ENCODE measurements around the gene MFF. TPM values are rescaled to one million over a fixed set of nuclear protein-coding genes. Genes with fewer than 3 reads are reported as not detected.

Gene MFF
- total and polyA plus RNA-seq, 2 donors (not counting 3 experiments of a cell fraction or from before 2014, with no cell fraction given), result 36.3 to 65.1 TPM

- POLR2A ChIA-PET, result no interaction called here
- no peaks in the 10 kb centered on the region for H3K36me3 ChIP-seq (ENCODE audit: control insufficient read depth in 2 of 2, extremely low read depth in 1 of 2, insufficient read depth in 2 of 2, low read length in 2 of 2)
- DNase-seq (ENCODE audit: low read depth, low spot score) (no peak), FAIRE-seq (no peak)
- intact Hi-C loops (cut with micrococcal nuclease) (no loop called here), dilution Hi-C loops (cut with MboI; ENCODE audit: extremely low pct_ligation_motif_present, low sequenced_read_pairs) (no loop called here)
- no peaks in the 10 kb centered on the region for H3K79me2 ChIP-seq (ENCODE audit: control insufficient read depth, insufficient read depth, low read length)
- H3K27me3 ChIP-seq (ENCODE audit: control insufficient read depth in 2 of 2, insufficient read depth in 2 of 2, low read length in 2 of 2), result peaks cover 0 to 2% of the 10 kb centered on the region in 2 experiments
- no peak overlapping the region for H3K4me3 ChIP-seq (replicated peaks in 1 of 3; ENCODE audit: insufficient read depth in 1 of 3, low read depth in 1 of 3, low read length in 3 of 3)
- H4K20me1 ChIP-seq (replicated peaks; ENCODE audit: control insufficient read depth, extremely low read depth, insufficient read depth, low read length), result no peaks in the 10 kb centered on the region
- no peak overlapping the region for H3K27ac ChIP-seq (ENCODE audit: insufficient read depth, low read depth, low read length)
- no peaks in the 10 kb centered on the region for H3K4me1 ChIP-seq (ENCODE audit: control insufficient read depth, extremely low read depth, insufficient read depth, low read length)
- BruUV-seq (replicated peaks), result no TSS peak
- no peak overlapping the region for H3K9ac ChIP-seq (replicated peaks; ENCODE audit: extremely low read depth, insufficient read depth, low read length)
- H3K4me2 ChIP-seq (ENCODE audit: insufficient read depth, low read length), result no peak overlapping the region
- no peak for TF ChIP-seq POLR2A (IDR thresholded peaks at IDR 0.05; ENCODE audit: low read depth, low read length)
- TF ChIP-seq MYC (IDR thresholded peaks at IDR 0.05; ENCODE audit: low read depth, low read length), result no peak
- TF ChIP-seq FOS (IDR thresholded peaks at IDR 0.05; ENCODE audit: borderline replicate concordance, insufficient read depth, low read length), result no peak
- no peak for TF ChIP-seq JUN (IDR thresholded peaks at IDR 0.05; ENCODE audit: borderline replicate concordance, insufficient read depth, insufficient read length, low read depth)
- no peak for TF ChIP-seq MAX (IDR thresholded peaks at IDR 0.05; ENCODE audit: insufficient read depth, insufficient read length)
- TF ChIP-seq GATA2 (IDR thresholded peaks at IDR 0.05; ENCODE audit: insufficient read depth, insufficient read length, low read depth, low read length), result no peak
- no peak for TF ChIP-seq EZH2 (IDR thresholded peaks at IDR 0.05; ENCODE audit: borderline replicate concordance, low read depth, low read length, severe bottlenecking)
- TF ChIP-seq CTCF (IDR thresholded peaks at IDR 0.05; ENCODE audit: extremely low read depth in 1 of 2, insufficient read depth in 1 of 2, low read depth in 1 of 2, low read length in 2 of 2), result no peak
- no peak for TF ChIP-seq POLR2AphosphoS5 (IDR thresholded peaks at IDR 0.05; ENCODE audit: insufficient read depth, low read depth, low read length)
- CTCF ChIA-PET, result no interaction called here
- no peak overlapping the region for H2AFZ ChIP-seq (ENCODE audit: low read depth, low read length)
- no peaks in the 10 kb centered on the region for H3K9me1 ChIP-seq (replicated peaks; ENCODE audit: control insufficient read depth, extremely low read depth, insufficient read depth, low read length)
- no peaks in the 10 kb centered on the region for H3K9me3 ChIP-seq (replicated peaks; ENCODE audit: control insufficient read depth, insufficient read depth, low read length)
These were observed 14.3 kb upstream of the MFF start for GRCh38 chr2:227310756-227311110.

All from endothelial cell of umbilical vein (primary cell).